Astrocyte of the hippocampus (primary cell): ENCODE results near the gene GAL3ST2.
"Not testable (repeated sequence)": the region's sequence is repeated elsewhere in the genome, so short reads cannot be mapped to it uniquely, and the experiment has no call there.

ENCODE experiments used
- DNase-seq: peaks from one replicate; pipeline ENCODE4 v3.0.0; 2011; ENCODE audit warnings: low read depth, low spot score

Gene GAL3ST2

GRCh38 chr2:241767464-241768250 lies 9.0 kb upstream of the GAL3ST2 start:
- DNase-seq = no peak

GRCh38 chr2:241768251-241768711 lies 8.3 kb upstream of the GAL3ST2 start:
- DNase-seq = no peak

DNA sequence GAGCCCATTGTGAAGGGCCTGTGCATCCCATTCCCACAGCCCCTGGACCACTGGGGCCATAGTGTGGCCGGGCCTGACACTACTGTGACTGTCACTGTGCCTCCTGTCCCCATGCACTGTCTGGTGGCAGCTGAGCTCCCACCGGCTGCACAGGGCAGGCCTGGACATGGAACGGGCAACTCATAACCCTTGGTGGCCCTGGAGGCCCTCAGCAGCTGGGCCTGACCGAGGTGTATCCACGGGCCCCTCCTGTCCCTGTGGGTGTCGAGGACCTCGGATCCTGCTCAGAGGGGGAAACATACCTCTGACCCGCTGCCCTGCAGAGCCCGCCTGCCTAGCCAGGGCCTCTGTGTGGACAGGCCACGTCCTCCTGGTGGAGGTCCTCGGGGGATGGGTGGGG lies 7.8 kb upstream of the GAL3ST2 start:
- no peak for DNase-seq

DNA sequence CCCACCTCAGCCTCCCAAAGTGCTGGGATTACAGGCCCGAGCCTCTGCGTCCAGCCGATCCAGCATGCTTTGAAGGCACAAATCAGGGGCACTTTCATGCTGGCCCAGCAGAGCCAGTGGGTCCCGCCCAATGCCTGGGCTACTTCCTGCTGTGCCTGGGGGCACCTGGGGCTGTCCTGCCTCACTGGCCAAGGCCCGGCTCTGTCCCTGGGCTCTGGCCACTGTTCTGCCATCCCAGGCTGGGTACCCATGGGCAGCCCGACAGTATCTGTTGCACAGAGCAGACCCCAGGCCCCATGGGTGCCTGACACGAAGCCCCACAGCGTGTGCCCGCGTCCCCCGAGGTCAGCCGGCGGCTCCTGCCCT lies 6.8 kb upstream of the GAL3ST2 start:
- DNase-seq = no peak

GRCh38 chr2:241770185-241770935 lies 6.3 kb upstream of the GAL3ST2 start:
- no peak for DNase-seq

DNA sequence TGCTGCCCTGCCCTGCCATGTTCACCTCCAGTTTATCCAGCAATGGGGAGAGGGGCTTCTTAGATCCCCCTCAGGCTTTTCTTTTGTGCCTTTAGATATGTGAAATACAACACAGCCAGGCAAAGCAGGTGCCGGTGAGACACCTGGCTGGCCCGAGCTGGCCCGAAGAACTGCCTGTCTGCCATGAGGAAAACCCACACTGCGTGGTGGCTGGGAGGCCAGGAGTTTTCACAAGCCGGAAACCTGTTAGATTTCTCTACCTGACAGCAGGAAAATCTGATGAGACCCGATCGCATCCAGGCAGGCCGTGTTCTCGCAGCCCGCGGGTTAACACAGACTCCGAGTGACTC lies 5.7 kb upstream of the GAL3ST2 start:
- no peak for DNase-seq

- DNase-seq = peak; percentile 60
Measured at GRCh38 chr2:241771286-241772062, 5.1 kb upstream of the GAL3ST2 start.

- DNase-seq = no peak
Measured at GRCh38 chr2:241772063-241772499, 4.5 kb upstream of the GAL3ST2 start.

DNA sequence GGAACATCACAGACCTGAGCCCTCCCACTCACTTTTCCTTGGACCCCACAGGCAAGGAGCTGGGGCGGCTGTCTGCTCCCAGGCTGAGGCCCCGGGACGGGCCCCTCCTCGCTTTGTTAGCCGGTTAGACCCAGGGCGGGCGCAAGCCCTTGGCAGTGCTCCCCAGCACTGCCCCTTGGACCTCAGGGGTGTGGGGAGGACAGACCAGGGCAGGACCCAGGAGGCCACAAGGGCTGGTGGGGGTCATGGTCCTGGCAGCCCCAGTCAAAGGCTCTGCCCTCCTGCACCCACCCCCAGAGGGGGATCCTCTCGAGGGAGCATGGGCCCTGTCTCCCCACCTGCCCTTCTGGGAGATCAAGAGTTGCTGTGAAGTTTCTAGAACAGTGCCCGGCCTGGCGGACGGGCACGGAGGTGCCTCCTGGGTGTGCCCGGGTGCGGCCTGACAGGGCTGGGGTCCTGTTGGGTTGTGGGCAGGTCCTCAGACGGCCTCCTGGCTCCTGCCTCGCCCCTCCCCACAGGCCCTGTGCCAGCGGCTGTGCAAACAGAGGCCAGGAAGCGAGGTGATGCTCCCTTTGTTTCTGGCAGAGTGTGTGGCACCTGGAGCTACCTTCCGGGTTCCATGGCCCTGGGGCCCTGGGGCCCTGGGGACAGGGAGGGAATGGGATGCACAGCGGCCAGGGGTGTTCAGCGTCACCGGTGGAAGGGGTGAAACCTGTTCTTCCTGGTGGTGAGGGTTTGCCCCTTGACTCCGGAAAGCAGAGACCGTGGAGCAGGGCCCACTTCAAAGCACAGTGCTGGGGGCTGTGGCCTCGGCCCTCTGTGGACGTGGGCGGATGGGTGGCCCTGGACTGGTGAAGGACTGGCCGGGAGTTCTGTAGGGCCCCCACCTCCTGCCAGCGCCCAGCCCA lies 2.9 kb upstream of the GAL3ST2 start:
- no peak for DNase-seq

GRCh38 chr2:241774419-241775222 lies 2.0 kb upstream of the GAL3ST2 start:
- DNase-seq = peak; percentile 82

- no peak for DNase-seq
Measured at GRCh38 chr2:241775223-241776177, 1.1 kb upstream of the GAL3ST2 start.

DNA sequence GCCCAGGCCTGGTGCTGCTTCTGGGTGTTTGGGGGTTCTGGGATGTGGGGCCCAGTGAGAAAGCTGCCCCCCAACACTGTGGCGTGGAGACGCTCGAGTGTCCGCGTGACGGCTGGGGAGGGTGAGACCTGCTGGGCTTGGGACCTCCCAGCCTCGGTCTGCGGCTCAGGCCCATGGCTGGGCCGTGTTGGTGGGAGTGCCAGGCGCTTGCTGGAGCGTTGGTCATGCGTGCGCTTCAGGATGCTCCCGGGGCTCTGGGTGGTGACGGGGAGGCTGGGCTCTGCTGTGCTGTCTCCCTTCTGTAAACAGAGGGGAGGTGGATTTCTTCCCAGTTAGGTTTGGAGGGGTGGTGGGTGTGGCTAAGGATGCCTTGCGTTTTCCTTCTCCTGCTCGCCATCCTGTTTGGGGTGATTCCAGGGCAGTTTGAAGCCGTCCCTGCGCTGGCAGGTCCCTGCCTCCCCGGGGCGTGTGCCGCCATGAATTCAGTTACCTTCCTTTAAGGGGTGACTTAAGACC lies 606 bp downstream of the GAL3ST2 start:
- no peak for DNase-seq

DNA sequence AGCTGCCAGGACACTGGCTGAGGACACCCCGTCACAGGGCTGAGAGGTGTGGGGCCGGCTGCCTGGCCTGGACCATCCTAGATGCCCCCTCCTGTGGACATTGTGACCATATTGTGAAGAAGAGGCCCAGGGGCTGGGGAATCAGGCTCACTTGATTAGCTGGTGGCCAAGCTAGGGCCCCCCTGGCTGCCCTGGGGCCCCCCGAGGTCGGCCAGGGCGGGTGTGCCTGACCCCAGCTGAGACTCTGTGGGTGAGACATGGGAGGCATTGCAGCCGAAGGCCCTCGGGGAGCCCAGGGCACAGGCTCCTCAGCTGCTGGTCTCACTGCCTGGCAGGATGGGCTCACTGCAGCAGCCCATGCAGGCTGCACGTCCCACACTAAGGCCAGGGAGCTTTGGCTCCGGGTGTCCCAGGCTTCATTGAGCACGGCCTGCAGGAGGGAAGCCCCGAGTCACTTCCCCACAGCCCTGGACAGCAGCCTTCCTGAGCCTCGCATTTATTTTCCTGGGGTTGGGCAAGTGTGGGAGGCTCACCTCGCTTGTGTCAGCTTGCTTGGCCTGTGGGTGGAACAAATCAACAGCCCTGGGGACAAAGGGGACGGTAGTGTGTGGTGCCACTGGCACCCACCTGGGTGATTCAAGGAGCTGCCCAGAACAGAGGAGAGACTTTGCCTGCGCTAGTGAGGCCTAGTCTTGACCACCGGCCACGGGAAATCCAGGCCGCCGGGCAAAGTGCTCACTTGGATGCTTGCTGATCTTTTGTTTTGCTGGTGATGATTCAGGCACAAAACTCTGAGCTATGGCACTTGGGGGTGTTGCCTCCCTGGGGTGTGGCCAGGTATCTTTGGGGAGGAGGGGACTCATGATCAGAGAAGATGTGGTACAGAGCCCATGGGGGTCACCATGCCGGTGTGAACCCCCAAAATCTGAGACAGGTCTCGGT lies 1.3 kb downstream of the GAL3ST2 start:
- DNase-seq = peak; percentile 40

DNA sequence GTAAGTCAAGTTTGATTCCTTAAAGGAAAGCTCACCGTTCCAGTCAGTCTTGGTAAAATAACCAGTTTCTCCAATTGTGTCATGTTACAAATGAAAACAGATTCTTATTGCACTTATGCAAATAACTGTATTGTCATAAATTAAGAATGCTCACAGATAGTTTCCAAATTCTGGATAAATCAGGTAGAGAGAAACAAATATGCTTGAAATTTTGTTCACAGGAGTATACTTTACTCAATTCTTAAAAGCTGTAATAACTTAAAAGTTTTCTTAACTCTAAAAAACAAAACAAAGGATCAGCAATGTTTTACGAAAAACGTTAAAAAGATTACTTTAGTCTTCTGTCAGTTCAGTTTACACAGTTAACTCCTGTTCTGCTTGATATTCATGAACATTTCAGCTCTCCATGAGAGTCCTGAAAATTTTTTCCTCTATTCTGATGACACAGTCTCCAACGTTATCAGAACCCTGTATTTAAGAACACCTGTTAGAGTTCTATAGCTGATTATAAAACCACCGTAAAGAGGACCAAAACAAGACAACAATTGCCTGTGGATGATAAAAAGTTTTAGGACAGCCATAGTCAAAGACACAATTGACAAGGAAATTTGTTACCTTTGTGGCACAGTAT lies 4.4 kb downstream of the GAL3ST2 start:
- DNase-seq = no peak

GRCh38 chr2:241782053-241782452 lies 5.4 kb downstream of the GAL3ST2 start:
- DNase-seq = not testable (repeated sequence)

- no peak for DNase-seq
Measured at GRCh38 chr2:241788135-241788534, 11.5 kb downstream of the GAL3ST2 start.

DNA sequence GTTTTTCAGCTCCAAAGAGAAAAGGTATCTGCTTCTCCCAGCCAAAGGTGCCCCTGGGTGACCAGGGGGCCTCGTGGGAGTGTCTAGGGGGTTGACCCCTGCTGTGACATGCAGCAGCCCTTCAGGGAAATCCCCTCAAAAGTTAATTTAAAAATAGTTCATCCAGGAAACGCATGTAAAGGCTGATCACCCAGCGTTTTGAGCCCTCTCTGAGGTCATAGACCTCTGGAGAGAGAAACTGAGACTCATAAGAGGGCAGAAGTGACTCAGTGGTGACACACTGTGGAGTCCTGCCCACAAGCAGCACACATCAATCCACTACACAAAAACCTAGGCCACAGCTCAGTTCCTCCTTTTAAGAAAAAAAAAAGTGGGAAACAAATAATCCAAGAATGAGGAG lies 11.9 kb downstream of the GAL3ST2 start:
- DNase-seq = no peak
